Omental fat pad (tissue), 4 donors: ENCODE measurements around the gene CIAO1. TPM values are rescaled to one million over a fixed set of nuclear protein-coding genes. Genes with fewer than 3 reads are reported as not detected.
"Not testable (repeated sequence)": the region's sequence is repeated elsewhere in the genome, so short reads cannot be mapped to it uniquely, and the experiment has no call there.

Source experiments
- ATAC-seq: fragments of 150-250 bp; one replicate; pipeline ENCODE4 v1.9.1; 2016; ENCODE audit warnings: mild to moderate bottlenecking, moderate library complexity; ENCODE audit not compliant: low FRiP score
- DNase-seq: peaks from one replicate; pipeline ENCODE4 v3.0.0-alpha.2; 2019; ENCODE audit warnings: low spot score
- total RNA-seq, 4 donors: library from RNA; depleted of rRNA; stranded (reverse); fragments of >200 nt; gene quantifications; one replicate each; pipeline ENCODE4 v1.1.0, GENCODE V29; 2016
- TF ChIP-seq, protein P1 (sequence below), 3 donors: fragments of 450-650 bp; IDR thresholded peaks; one replicate each; pipeline ENCODE4 v1.5.1; 2016 to 2017; ENCODE audit warnings: antibody characterized with exemption in 3 of 3, mild to moderate bottlenecking in 3 of 3, moderate library complexity in 2 of 3

Gene CIAO1
- total RNA-seq, 4 donors from 2014 or later: 80.9 to 117 (median 105) TPM

- TF ChIP-seq, protein P1, sequence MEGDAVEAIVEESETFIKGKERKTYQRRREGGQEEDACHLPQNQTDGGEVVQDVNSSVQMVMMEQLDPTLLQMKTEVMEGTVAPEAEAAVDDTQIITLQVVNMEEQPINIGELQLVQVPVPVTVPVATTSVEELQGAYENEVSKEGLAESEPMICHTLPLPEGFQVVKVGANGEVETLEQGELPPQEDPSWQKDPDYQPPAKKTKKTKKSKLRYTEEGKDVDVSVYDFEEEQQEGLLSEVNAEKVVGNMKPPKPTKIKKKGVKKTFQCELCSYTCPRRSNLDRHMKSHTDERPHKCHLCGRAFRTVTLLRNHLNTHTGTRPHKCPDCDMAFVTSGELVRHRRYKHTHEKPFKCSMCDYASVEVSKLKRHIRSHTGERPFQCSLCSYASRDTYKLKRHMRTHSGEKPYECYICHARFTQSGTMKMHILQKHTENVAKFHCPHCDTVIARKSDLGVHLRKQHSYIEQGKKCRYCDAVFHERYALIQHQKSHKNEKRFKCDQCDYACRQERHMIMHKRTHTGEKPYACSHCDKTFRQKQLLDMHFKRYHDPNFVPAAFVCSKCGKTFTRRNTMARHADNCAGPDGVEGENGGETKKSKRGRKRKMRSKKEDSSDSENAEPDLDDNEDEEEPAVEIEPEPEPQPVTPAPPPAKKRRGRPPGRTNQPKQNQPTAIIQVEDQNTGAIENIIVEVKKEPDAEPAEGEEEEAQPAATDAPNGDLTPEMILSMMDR (IDR thresholded peaks at IDR 0.05): no peak
- DNase-seq (no peak), ATAC-seq (no peak)
Observed at GRCh38 chr2:96249654-96250053, 16.4 kb upstream of the CIAO1 start.

GRCh38 chr2:96250188-96250587 is 15.8 kb upstream of the CIAO1 start:
- DNase-seq (no peak), ATAC-seq (no peak)

DNA sequence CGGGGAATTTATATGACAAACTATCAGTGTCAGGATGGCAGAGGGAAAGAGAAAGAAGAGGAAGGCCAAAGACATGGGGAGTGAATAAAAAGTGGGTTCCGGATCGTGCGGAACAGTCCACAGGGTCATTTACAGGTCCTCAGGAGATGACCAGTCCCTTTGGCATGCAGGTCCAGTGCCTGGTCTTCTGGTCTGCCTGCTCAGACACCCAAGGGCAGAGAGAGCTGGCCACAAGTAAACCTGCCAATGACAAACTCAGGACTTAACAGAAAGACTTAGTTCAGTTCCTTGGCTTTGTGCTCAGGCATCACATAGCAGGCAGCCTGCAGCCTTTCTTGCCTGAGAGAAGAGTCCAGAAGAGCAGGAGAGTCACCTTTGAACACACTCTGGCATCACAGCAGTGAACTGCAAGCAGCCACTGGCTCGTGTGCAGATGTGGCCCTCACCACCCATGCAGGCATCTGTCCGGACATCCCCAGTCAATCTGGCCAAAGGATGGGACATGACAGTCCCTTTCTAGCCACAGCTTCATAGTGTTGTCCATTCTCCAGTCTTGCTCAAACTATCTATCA is 14.2 kb upstream of the CIAO1 start:
- ATAC-seq: no peak
- no peak for DNase-seq
- TF ChIP-seq, protein P1 (IDR thresholded peaks at IDR 0.05): no peak

More at GRCh38 chr2:96250188-96250587, 15.8 kb upstream of the CIAO1 start:
- TF ChIP-seq, protein P1 (IDR thresholded peaks at IDR 0.05): no peak

GRCh38 chr2:96252526-96252925 is 13.5 kb upstream of the CIAO1 start:
- DNase-seq: no peak
- TF ChIP-seq, protein P1 (IDR thresholded peaks at IDR 0.05): no peak
- ATAC-seq: no peak

DNA sequence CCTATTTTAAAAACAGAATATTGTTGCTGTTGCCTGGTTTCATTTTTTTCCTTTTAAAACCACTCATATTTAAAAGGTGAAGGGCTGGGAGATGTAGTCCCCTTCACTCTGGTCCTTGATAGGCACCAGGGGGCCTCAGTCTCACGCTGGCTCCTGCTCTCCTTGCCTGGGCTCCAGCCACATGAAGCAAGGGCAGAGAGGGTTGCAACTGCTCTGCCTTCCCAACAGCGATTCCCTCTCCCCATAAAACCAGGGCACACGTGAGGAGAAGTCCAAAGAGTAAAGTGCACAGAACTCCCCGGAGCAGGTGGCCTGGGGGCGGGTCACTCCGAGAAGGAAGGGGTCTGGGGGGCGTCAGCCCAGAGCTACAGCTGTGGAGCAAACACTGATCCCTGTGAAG is 13.0 kb upstream of the CIAO1 start:
- no peak for ATAC-seq
- no peak for DNase-seq
- TF ChIP-seq, protein P1 (IDR thresholded peaks at IDR 0.05): no peak

DNA sequence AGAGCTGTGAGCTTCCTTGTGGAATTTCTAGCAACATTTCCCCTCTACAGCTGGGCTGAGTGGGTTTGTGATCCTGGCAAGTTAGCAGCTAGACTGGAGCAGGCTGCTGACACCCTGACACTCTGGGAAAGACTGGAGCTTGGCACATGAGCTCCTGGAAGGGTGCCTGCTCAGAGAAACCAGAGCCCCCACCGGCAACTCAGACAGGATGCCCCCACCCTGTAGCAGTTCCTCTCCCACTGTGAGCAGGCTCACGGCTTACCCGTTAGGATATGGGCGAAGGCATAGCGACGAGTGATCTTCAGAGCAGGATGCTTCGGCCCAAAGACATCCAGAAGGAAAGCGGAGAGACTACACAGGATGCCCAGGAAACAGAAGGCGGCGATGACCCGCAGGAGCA is 11.5 kb upstream of the CIAO1 start:
- TF ChIP-seq, protein P1 (IDR thresholded peaks at IDR 0.05): no peak
- ATAC-seq (no peak), DNase-seq (no peak)

GRCh38 chr2:96256611-96257113 is 9.4 kb upstream of the CIAO1 start:
- DNase-seq (no peak), ATAC-seq (no peak)
- TF ChIP-seq, protein P1 (IDR thresholded peaks at IDR 0.05): no peak

GRCh38 chr2:96257744-96258143 is 8.3 kb upstream of the CIAO1 start:
- not testable (repeated sequence) for ATAC-seq, DNase-seq
